ENCODE data around the gene CYP2W1.
"Not testable (repeated sequence)": the region's sequence is repeated elsewhere in the genome, so short reads cannot be mapped to it uniquely, and the experiment has no call there.

The CYP2W1 gene

DNA sequence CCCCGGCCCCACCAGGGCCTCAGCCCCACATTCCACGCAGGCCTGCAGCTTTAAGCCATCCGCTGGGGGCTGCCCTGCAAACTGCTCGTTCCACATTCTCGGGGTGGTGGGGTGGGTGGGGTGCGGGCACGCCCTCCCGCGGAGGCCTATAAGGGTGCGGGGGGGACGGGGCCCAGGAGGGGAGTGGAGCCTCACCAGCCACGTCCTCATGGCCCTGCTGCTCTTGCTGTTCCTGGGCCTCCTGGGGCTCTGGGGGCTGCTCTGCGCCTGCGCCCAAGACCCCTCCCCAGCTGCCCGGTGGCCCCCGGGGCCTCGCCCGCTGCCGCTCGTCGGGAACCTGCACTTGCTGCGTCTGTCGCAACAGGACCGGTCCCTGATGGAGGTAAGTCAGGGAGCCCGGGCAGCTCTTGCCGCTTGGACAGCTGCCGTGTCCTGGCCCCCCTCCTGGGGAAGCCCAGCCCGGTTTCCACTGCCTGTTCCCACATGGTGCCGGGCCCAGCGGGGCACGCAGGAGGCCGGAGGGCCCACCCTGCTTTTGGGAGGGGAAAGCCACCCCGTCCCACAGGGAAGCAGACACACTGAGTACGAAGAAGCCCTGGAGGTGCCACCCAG is at the start of gene CYP2W1:
Gene CYP2W1, plus strand, starts transcription at position 178 of the 612 bp plus-strand sequence. Its CDS starts 31 bp downstream, at position 209.
- in situ Hi-C loops (cut with MboI; ENCODE audit: low sequenced_read_pairs), result no loop called here

DNA sequence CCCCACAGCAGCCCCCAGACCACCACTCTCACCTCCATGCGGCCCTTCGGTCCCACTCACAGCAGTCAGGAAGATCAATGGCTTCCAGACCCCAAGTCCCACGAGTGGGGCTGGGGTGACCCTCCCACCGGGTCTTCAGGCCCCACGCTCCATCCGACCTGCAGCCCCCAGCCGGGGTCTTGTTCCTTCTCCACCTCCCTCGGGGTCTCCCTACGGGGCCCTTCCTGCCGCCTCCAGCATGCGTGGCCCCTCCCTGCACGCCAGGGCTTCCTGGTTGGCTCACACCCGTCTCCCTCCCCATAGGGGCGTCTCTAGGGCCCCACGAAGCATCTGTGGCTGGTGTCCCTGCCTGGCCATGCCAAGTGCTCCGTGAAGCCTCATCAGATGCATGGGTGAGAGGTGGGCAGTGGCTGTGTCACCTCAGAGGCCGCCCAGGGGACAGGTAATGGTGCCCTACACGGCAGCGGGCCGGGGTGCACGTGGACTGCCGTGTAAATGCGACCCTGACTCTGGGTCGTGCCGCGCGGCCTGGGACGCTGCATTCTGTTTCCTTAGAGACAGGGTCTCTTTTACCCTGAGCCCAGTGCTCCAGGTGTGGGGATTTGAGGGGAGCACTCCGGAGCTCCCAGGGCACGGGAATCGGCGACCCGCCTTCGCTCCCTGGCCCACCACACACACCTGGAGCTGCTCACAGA is 48.4 kb upstream of the CYP2W1 start:
- in situ Hi-C loops (cut with MboI; ENCODE audit: low sequenced_read_pairs), result no loop called here

GRCh38 chr7:935164-935873 is 47.7 kb upstream of the CYP2W1 start:
- in situ Hi-C loops (cut with MboI; ENCODE audit: low sequenced_read_pairs), result no loop called here

GRCh38 chr7:935874-936385 is 47.1 kb upstream of the CYP2W1 start:
- in situ Hi-C loops (cut with MboI; ENCODE audit: low sequenced_read_pairs), result no loop called here

GRCh38 chr7:936386-937054 is 46.5 kb upstream of the CYP2W1 start:
- in situ Hi-C loops (cut with MboI; ENCODE audit: low sequenced_read_pairs), result no loop called here

DNA sequence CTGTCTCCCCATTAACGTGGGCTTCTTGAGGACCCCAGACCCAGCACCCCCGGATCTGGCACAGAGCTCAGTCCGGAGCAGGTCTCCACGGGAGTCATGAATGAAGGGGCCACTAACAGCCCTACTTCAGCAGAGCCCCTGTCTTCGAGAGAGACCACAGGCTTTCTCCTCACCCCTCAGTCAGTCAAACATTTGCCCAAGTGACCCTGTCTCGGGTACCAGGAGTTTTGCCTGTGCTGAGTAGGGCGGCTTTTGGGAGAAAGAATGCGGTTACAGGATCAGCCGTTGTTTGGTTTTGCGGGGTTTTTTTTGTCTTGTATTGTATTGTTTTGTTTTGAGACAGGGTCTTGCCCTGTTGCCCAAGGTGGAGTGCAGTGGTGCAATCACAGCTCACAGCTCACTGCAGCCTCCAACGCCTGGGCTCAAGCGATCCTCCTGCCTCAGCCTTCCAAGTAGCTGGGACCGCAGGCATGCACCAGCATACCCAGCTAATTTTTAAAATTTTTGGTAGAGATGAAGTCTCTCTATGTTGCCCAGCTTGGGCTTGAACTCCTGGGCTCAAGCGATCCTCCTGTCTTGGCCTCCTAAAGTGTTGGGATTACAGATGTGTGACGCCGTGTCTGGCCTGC is 45.0 kb upstream of the CYP2W1 start:
- in situ Hi-C loops (cut with MboI; ENCODE audit: low sequenced_read_pairs), result no loop called here

GRCh38 chr7:938546-939185 is 44.3 kb upstream of the CYP2W1 start:
- in situ Hi-C loops (cut with MboI; ENCODE audit: low sequenced_read_pairs), result no loop called here

DNA sequence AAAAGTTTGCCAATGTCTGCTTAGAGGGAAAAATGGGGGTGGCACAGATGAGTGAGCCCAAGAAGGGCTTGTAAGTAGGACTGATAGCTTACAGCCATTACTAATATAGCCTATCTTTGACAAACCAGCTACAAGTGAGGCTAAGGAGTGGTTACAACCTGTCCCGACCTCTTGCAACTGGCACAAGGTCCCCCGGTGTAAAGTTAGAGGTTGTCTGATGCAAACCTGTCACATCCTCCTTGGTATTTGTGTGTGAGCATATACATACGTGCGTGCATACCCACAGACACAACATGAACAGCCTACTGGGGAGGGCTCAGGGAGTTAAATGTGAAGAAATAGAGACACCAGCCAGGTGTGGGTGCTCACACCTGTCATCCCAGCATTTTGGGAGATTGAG is 43.1 kb upstream of the CYP2W1 start:
- in situ Hi-C loops (cut with MboI; ENCODE audit: low sequenced_read_pairs), result no loop called here

GRCh38 chr7:940599-941408 is 42.2 kb upstream of the CYP2W1 start:
- in situ Hi-C loops (cut with MboI; ENCODE audit: low sequenced_read_pairs), result no loop called here

- in situ Hi-C loops (cut with MboI; ENCODE audit: low sequenced_read_pairs), result not testable (repeated sequence)
Measured at GRCh38 chr7:943793-944192, 39.2 kb upstream of the CYP2W1 start.

DNA sequence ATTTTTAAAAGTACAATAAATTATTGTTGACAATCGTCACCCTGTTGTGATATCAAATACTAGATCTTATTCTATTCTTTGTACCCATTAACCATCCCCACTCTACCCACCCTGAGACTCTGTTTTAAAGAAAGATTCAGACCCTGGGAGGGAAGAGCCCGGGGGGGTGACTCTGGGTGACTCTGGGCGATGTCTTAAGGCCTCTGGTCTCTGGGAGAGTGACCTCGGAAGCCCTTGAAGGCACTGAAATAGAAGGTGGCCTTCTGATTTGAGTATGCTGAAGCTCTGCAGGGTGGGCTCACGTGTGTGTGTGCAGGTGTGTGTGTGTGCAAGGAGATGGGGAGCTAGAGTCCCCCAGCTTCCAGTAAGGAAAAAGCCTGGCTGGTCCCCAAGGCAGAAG is 38.2 kb upstream of the CYP2W1 start:
- in situ Hi-C loops (cut with MboI; ENCODE audit: low sequenced_read_pairs), result no loop called here

- in situ Hi-C loops (cut with MboI; ENCODE audit: low sequenced_read_pairs), result no loop called here
Measured at GRCh38 chr7:945147-945555, 37.8 kb upstream of the CYP2W1 start.

DNA sequence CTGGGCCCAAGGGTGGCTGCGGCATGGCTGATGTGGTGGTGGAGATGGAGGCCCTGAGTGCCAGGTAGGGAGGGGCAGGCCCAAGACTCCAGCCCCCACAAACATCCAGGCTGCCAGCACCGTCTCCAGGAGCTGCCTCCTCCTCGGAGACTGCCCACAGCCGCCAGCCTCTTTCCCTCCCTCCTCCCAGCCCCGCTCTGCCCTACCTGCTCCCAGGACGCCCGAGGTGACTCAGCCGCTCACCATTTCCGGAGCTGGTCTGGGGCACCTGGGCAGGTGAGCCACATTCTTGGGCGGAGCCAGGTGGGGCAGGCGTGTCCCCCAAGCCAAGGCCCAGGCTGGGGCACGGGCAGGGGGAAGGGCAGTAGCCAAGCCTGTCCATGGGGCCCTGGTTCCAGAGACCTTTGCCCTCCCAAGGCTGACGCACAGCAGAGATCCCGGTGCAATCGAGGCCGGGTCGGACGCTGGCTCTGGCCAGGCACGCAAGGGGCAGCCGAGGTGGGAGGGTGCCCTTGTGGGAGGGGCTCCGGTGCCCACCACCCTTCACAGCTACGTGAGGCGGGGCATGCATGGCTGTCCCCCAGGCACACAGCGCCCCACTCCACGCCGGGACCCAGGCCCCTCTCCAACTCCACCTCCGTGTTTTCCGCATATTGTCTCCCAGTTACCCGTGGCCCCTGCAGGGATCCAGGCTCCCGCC is 37.3 kb upstream of the CYP2W1 start:
- in situ Hi-C loops (cut with MboI; ENCODE audit: low sequenced_read_pairs), result no loop called here

- in situ Hi-C loops (cut with MboI; ENCODE audit: low sequenced_read_pairs), result no loop called here
Measured at GRCh38 chr7:946256-946996, 36.6 kb upstream of the CYP2W1 start.

DNA sequence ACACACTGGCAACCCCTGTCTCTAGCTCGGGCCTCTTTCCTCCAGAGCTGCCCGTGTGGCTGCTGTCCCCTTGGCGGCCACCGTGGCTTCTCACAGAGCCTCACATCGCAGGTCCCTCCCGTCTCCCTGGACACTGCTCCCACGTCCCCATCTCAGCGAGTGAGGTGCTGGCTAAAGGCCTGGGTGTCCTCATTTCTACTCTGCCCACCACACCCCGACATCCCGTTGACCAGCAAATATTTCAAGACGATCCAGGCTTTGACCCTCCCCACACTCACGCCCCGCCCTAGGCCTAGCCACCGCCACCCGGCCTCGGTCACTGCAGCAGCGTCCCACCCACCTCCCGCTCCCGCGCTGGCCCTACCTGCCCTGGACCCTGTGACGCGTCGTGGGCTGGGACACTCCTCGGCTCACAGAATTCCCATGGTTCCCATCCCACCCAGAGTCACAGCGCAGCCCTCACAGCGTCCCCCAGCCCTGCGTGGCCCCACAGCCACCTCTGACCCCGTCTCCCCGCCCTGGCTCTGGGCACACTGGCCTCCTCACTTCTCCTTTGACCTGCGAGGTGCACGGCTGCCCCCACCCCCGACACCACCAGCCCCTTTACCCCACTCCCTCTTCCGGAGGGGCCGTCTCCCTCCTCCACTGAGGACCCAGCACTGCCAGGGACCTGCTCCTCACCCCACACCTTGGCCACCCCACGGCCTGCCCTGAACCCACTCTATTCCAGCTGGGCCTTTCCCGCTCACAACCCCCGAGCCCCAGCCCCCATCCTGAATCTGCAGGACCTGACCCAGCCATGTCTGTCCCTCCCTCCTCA is 35.4 kb upstream of the CYP2W1 start:
- in situ Hi-C loops (cut with MboI; ENCODE audit: low sequenced_read_pairs), result no loop called here

DNA sequence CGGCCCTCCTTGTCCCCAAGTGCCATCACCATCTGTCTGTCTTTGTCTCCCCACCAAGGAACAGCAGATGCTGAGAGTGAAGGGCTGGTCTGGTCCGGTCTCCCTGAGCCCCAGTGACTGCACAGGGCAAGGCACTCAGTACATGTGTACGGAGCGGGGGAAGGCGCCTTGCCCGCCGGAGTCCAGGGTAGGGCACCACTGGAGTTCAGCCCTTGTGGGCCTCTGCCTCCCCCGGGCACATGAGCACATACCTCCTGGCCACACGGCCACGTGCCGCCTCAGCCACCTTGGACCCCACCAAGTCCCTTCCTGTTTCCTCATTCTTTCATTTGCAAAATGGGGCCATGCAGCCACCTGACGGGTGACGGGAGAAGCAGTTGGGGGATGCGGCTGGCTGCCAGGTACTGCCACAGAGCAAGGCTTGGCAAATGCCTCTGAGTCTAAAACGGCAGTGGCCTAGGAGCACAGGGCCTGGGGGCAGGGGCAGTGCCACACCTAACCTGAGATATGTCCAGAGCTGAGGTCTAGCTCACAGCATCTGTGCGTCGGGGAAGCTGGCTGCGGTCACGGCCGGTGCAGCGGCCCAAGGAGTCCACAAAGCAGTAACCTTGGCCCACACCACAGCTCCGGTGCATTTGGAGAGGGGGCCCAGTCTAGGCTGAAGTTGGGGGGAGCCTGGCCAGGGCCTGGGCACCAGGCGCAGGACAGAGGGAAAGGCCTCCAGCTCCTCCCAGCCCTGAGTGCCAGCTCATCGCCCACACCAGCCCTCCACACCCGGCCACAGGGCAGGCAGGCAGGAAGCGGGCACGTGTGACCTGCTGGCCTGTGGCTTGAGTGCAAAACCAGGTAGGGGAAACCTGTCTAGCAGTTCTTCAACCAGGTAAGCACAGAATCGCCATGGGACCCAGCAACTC is 33.7 kb upstream of the CYP2W1 start:
- in situ Hi-C loops (cut with MboI; ENCODE audit: low sequenced_read_pairs), result no loop called here
